Sigmoid colon (tissue), 3 donors: Measurements from ENCODE around the gene CAPZA1.

Experiments used
- POLR2A ChIP-seq, 2 donors: fragments of 450-650 bp; IDR thresholded peaks; one replicate each; pipeline ENCODE4 v1.6.1; 2016; ENCODE audit warnings: antibody characterized with exemption in 2 of 2, mild to moderate bottlenecking in 2 of 2, moderate library complexity in 2 of 2
- TF ChIP-seq, protein P1 (sequence below), 4 experiments: fragments of 450-650 bp in 3 of 4; fragments of 200-600 bp in 1 of 4; IDR thresholded peaks; one replicate each; pipeline ENCODE4 v1.5.1; 2016 to 2019; ENCODE audit warnings: antibody characterized with exemption in 4 of 4, mild to moderate bottlenecking in 3 of 4, moderate library complexity in 2 of 4

DNA sequence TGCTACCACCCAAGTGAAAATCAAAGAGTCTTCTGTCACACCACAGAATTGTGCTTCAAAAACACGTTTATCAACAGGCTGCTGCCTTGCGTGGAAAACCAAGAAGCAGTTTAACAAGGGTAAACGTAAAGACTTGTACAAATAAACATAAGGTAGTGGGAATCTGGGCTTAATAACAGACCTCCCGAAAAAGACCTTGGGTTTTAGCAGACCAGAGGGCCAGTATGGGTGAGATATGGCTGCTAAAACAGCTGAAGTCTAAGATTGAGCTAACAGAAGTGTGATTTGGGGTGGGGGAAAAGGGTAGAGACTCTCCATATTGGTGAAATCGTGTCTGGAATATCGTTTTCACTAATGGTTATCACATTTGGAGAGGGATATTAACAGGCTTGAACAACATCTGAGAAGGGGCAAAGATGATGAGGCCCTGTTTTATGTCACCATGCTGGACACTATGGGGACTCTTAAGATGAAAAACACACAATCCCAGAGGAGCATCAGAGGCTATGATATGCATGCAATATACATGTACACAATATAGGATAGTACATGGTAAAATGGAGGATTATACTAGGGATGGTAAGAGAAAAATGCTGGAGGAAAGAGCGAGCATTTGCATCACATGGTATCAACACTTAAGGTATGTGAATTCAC lies 56.2 kb downstream of the CAPZA1 start:
- TF ChIP-seq, protein P1, sequence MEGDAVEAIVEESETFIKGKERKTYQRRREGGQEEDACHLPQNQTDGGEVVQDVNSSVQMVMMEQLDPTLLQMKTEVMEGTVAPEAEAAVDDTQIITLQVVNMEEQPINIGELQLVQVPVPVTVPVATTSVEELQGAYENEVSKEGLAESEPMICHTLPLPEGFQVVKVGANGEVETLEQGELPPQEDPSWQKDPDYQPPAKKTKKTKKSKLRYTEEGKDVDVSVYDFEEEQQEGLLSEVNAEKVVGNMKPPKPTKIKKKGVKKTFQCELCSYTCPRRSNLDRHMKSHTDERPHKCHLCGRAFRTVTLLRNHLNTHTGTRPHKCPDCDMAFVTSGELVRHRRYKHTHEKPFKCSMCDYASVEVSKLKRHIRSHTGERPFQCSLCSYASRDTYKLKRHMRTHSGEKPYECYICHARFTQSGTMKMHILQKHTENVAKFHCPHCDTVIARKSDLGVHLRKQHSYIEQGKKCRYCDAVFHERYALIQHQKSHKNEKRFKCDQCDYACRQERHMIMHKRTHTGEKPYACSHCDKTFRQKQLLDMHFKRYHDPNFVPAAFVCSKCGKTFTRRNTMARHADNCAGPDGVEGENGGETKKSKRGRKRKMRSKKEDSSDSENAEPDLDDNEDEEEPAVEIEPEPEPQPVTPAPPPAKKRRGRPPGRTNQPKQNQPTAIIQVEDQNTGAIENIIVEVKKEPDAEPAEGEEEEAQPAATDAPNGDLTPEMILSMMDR (IDR thresholded peaks at IDR 0.05) = no peak
- TF ChIP-seq POLR2A (IDR thresholded peaks at IDR 0.05) = no peak
